ENCODE measurements around the gene CTPS2. TPM values are rescaled to one million over a fixed set of nuclear protein-coding genes. Genes with fewer than 3 reads are reported as not detected.

CTPS2 gene
- total and polyA plus RNA-seq, 2 donors (not counting 3 experiments of a cell fraction or from before 2014, with no cell fraction given), result 7.4 to 15.7 TPM

- Histone ChIP-seq H3K36me3 (ENCODE audit: control insufficient read depth in 2 of 2, extremely low read depth in 1 of 2, insufficient read depth in 2 of 2, low read length in 2 of 2) (no peaks in the 10 kb centered on the region), H3K9me1 (replicated peaks; ENCODE audit: control insufficient read depth, extremely low read depth, insufficient read depth, low read length) (no peaks in the 10 kb centered on the region), H3K27ac (ENCODE audit: insufficient read depth, low read depth, low read length) (no peak overlapping the region), H3K4me3 (replicated peaks in 1 of 3; ENCODE audit: insufficient read depth in 1 of 3, low read depth in 1 of 3, low read length in 3 of 3) (no peak overlapping the region), H3K27me3 (ENCODE audit: control insufficient read depth in 2 of 2, insufficient read depth in 2 of 2, low read length in 2 of 2) (no peaks in the 10 kb centered on the region), H3K9me3 (replicated peaks; ENCODE audit: control insufficient read depth, insufficient read depth, low read length) (no peaks in the 10 kb centered on the region), H3K9ac (replicated peaks; ENCODE audit: extremely low read depth, insufficient read depth, low read length) (no peak overlapping the region), H3K79me2 (ENCODE audit: control insufficient read depth, insufficient read depth, low read length) (no peaks in the 10 kb centered on the region), H3K4me2 (ENCODE audit: insufficient read depth, low read length) (no peak overlapping the region), H3K4me1 (ENCODE audit: control insufficient read depth, extremely low read depth, insufficient read depth, low read length) (no peaks in the 10 kb centered on the region), H2AFZ (ENCODE audit: low read depth, low read length) (no peak overlapping the region), H4K20me1 (replicated peaks; ENCODE audit: control insufficient read depth, extremely low read depth, insufficient read depth, low read length) (no peaks in the 10 kb centered on the region)
- TF ChIP-seq EZH2 (IDR thresholded peaks at IDR 0.05; ENCODE audit: borderline replicate concordance, low read depth, low read length, severe bottlenecking) (no peak), JUN (IDR thresholded peaks at IDR 0.05; ENCODE audit: borderline replicate concordance, insufficient read depth, insufficient read length, low read depth) (no peak), FOS (IDR thresholded peaks at IDR 0.05; ENCODE audit: borderline replicate concordance, insufficient read depth, low read length) (no peak), POLR2AphosphoS5 (IDR thresholded peaks at IDR 0.05; ENCODE audit: insufficient read depth, low read depth, low read length) (no peak), GATA2 (IDR thresholded peaks at IDR 0.05; ENCODE audit: insufficient read depth, insufficient read length, low read depth, low read length) (no peak), POLR2A (IDR thresholded peaks at IDR 0.05; ENCODE audit: low read depth, low read length) (no peak), CTCF (IDR thresholded peaks at IDR 0.05; ENCODE audit: extremely low read depth in 1 of 2, insufficient read depth in 1 of 2, low read depth in 1 of 2, low read length in 2 of 2) (no peak), MAX (IDR thresholded peaks at IDR 0.05; ENCODE audit: insufficient read depth, insufficient read length) (no peak), MYC (IDR thresholded peaks at IDR 0.05; ENCODE audit: low read depth, low read length) (no peak)
- ChIA-PET POLR2A (no interaction called here), CTCF (no interaction called here)
- DNase-seq (ENCODE audit: low read depth, low spot score) (no peak), FAIRE-seq (no peak)
- intact Hi-C loops (cut with micrococcal nuclease) (no loop called here), dilution Hi-C loops (cut with MboI; ENCODE audit: extremely low pct_ligation_motif_present, low sequenced_read_pairs) (no loop called here)
- no TSS peak for BruUV-seq (replicated peaks)
These were observed 93.4 kb downstream of the CTPS2 start for GRCh38 chrX:16619024-16619423.

Measured in endothelial cell of umbilical vein (primary cell).